Hindlimb muscle (tissue), 1 donor: ENCODE measurements around the gene ADAMTSL4. TPM values are rescaled to one million over a fixed set of nuclear protein-coding genes. Genes with fewer than 3 reads are reported as not detected.

ENCODE experiments used
- DNase-seq: peaks from one replicate; pipeline ENCODE4 v3.0.0-alpha.2; 2013
- polyA plus RNA-seq: library from polyadenylated mRNA; unstranded; fragments of 120-200 nt; gene quantifications from one replicate; pipeline ENCODE4 v1.2.1, GENCODE V29; 2013; ENCODE audit not compliant: insufficient read length

The ADAMTSL4 gene
- polyA plus RNA-seq, result 65.4 TPM

GRCh38 chr1:150548632-150549495 lies at the start of gene ADAMTSL4:
Gene ADAMTSL4 (plus strand): TSS chr1:150549408. CDS start chr1:150552289, 2,881 bp downstream.
- DNase-seq, result peak; percentile 75

- DNase-seq, result no peak
Measured at GRCh38 chr1:150505431-150505830, 43.8 kb upstream of the ADAMTSL4 start.

- DNase-seq, result no peak
Measured at GRCh38 chr1:150507912-150508864, 41.0 kb upstream of the ADAMTSL4 start, which contains the start of gene ECM1. Gene ECM1 (plus strand): TSS chr1:150508109. CDS start chr1:150508210, 101 bp downstream.

- DNase-seq, result no peak
Measured at GRCh38 chr1:150508982-150509381, 40.2 kb upstream of the ADAMTSL4 start.

- DNase-seq, result no peak
Measured at GRCh38 chr1:150511551-150511950, 37.7 kb upstream of the ADAMTSL4 start.

GRCh38 chr1:150511985-150512660 lies 37.1 kb upstream of the ADAMTSL4 start:
- DNase-seq, result no peak

GRCh38 chr1:150512846-150513245 lies 36.4 kb upstream of the ADAMTSL4 start:
- no peak for DNase-seq

GRCh38 chr1:150513351-150513791 lies 35.8 kb upstream of the ADAMTSL4 start:
- DNase-seq, result no peak

GRCh38 chr1:150514260-150514659 lies 34.9 kb upstream of the ADAMTSL4 start:
- DNase-seq, result no peak

- no peak for DNase-seq
Measured at GRCh38 chr1:150514913-150515327, 34.3 kb upstream of the ADAMTSL4 start.

GRCh38 chr1:150515328-150516049 lies 33.7 kb upstream of the ADAMTSL4 start, which contains the start of gene FALEC:
Gene FALEC (plus strand): TSS chr1:150515752.
- peak; percentile 94 for DNase-seq

- DNase-seq, result peak; percentile 32
Measured at GRCh38 chr1:150516050-150516591, 33.1 kb upstream of the ADAMTSL4 start.

- DNase-seq, result no peak
Measured at GRCh38 chr1:150516616-150517015, 32.6 kb upstream of the ADAMTSL4 start.

GRCh38 chr1:150521196-150521968 lies 27.8 kb upstream of the ADAMTSL4 start:
- DNase-seq, result no peak

GRCh38 chr1:150525348-150525747 lies 23.9 kb upstream of the ADAMTSL4 start:
- no peak for DNase-seq

- no peak for DNase-seq
Measured at GRCh38 chr1:150528196-150528595, 21.0 kb upstream of the ADAMTSL4 start.

- no peak for DNase-seq
Measured at GRCh38 chr1:150529017-150529416, 20.2 kb upstream of the ADAMTSL4 start.

GRCh38 chr1:150530491-150531159 lies 18.6 kb upstream of the ADAMTSL4 start:
- no peak for DNase-seq

- DNase-seq, result no peak
Measured at GRCh38 chr1:150532860-150533259, 16.3 kb upstream of the ADAMTSL4 start.

- no peak for DNase-seq
Measured at GRCh38 chr1:150534002-150534401, 15.2 kb upstream of the ADAMTSL4 start.
